Astrocyte (in vitro differentiated cells and primary cell): ENCODE data around the gene EXOSC10. TPM values are rescaled to one million over a fixed set of nuclear protein-coding genes. Genes with fewer than 3 reads are reported as not detected.

Experiments used
- DNase-seq: peaks from one replicate; pipeline ENCODE4 v3.0.0-alpha.2; 2010; ENCODE audit warnings: low read depth
- FAIRE-seq: peaks from 2 replicates; lab custom pipeline; 2011; peaks lifted over from hg19 to GRCh38; lab: Jason Lieb, UNC
- H2AFZ ChIP-seq: 2 replicates; pipeline ENCODE4 v1.6.0; 2012; ENCODE audit warnings: low read depth, low read length, inconsistent platforms
- H3K27ac ChIP-seq: 2 replicates; pipeline ENCODE4 v1.5.1; 2011; ENCODE audit warnings: low read depth, low read length, inconsistent platforms
- H3K27me3 ChIP-seq: 2 replicates; pipeline ENCODE4 v1.6.0; 2011; ENCODE audit warnings: low read length, inconsistent platforms; ENCODE audit not compliant: insufficient read depth
- H3K36me3 ChIP-seq: 2 replicates; pipeline ENCODE4 v1.5.1; 2011; ENCODE audit warnings: low read length, inconsistent platforms; ENCODE audit not compliant: insufficient read depth
- H3K4me1 ChIP-seq: 2 replicates; pipeline ENCODE4 v1.5.1; 2011; ENCODE audit warnings: low read length, inconsistent platforms; ENCODE audit not compliant: insufficient read depth
- H3K4me2 ChIP-seq: 2 replicates; pipeline ENCODE4 v1.6.0; 2012; ENCODE audit warnings: low read length, inconsistent platforms
- H3K4me3 ChIP-seq: 2 replicates; pipeline ENCODE4 v1.5.1; 2011; ENCODE audit warnings: low read depth, mild to moderate bottlenecking, low read length, inconsistent platforms; ENCODE audit not compliant: insufficient read depth
- H3K79me2 ChIP-seq: 2 replicates; pipeline ENCODE4 v1.6.0; 2012; ENCODE audit warnings: mild to moderate bottlenecking, low read length, inconsistent platforms; ENCODE audit not compliant: insufficient read depth
- H3K9ac ChIP-seq: 2 replicates; pipeline ENCODE4 v1.6.0; 2012; ENCODE audit warnings: mild to moderate bottlenecking, low read length, inconsistent platforms
- H3K9me3 ChIP-seq: 2 replicates; pipeline ENCODE4 v1.5.1; 2012; ENCODE audit warnings: low read depth, mild to moderate bottlenecking, low read length, inconsistent platforms; ENCODE audit not compliant: insufficient read depth
- H4K20me1 ChIP-seq: 2 replicates; pipeline ENCODE4 v1.6.0; 2012; ENCODE audit warnings: low read length, inconsistent platforms; ENCODE audit not compliant: insufficient read depth
- H3K27ac Mint-ChIP-seq: one replicate; pipeline ENCODE4 v1.8.0; 2021; ENCODE audit warnings: mild to moderate bottlenecking, mixed read lengths; ENCODE audit not compliant: unreplicated experiment
- H3K27me3 Mint-ChIP-seq: one replicate; pipeline ENCODE4 v1.8.0; 2021; ENCODE audit warnings: low read depth, mixed read lengths; ENCODE audit not compliant: unreplicated experiment
- H3K36me3 Mint-ChIP-seq: one replicate; pipeline ENCODE4 v1.8.0; 2021; ENCODE audit warnings: low read depth, mixed read lengths; ENCODE audit not compliant: unreplicated experiment
- H3K4me1 Mint-ChIP-seq: one replicate; pipeline ENCODE4 v1.8.0; 2021; ENCODE audit warnings: low read depth, mixed read lengths; ENCODE audit not compliant: unreplicated experiment
- H3K4me3 Mint-ChIP-seq: one replicate; pipeline ENCODE4 v1.8.0; 2021; ENCODE audit warnings: mild to moderate bottlenecking, moderate library complexity, mixed read lengths; ENCODE audit not compliant: unreplicated experiment
- H3K9me3 Mint-ChIP-seq: one replicate; pipeline ENCODE4 v1.8.0; 2021; ENCODE audit warnings: mild to moderate bottlenecking, mixed read lengths; ENCODE audit not compliant: unreplicated experiment
- CTCF ChIP-seq: IDR thresholded peaks from 2 replicates; pipeline ENCODE4 v1.5.1; 2011; ENCODE audit warnings: low read depth, mild to moderate bottlenecking, inconsistent platforms, low read length, moderate library complexity; ENCODE audit not compliant: insufficient read depth
- EZH2 ChIP-seq: IDR thresholded peaks from 2 replicates; pipeline ENCODE4 v1.6.1; 2012; ENCODE audit warnings: mild to moderate bottlenecking, low read length, inconsistent platforms; ENCODE audit not compliant: insufficient read depth
- total RNA-seq: library from RNA; stranded (reverse); gene quantifications from 2 replicates; pipeline ENCODE4 v1.2.1, GENCODE V29; 2021

Gene EXOSC10
- total RNA-seq, 1 donor from 2014 or later = 56.8 TPM

- H3K27me3 ChIP-seq = no peaks in the 10 kb centered on the region
- TF ChIP-seq EZH2 (no peak), CTCF (no peak)
- Mint-ChIP-seq H3K36me3 (peaks cover 5% of the 10 kb centered on the region), H3K4me3 (peak overlapping the region; percentile 92), H3K4me1 (peaks cover 16% of the 10 kb centered on the region), H3K9me3 (no peaks in the 10 kb centered on the region), H3K27me3 (no peaks in the 10 kb centered on the region), H3K27ac (peak overlapping the region; percentile 77)
- peak overlapping the region; percentile 49 for H3K27ac ChIP-seq
- H3K9me3 ChIP-seq = no peaks in the 10 kb centered on the region
- H4K20me1 ChIP-seq = peaks cover 47% of the 10 kb centered on the region
- H3K79me2 ChIP-seq = peaks cover 35% of the 10 kb centered on the region
- peak overlapping the region; percentile 94 for H3K4me2 ChIP-seq
- no peak for DNase-seq
- H3K36me3 ChIP-seq = peaks cover 10% of the 10 kb centered on the region
- H3K4me1 ChIP-seq = peaks cover 14% of the 10 kb centered on the region
- FAIRE-seq = no peak
- H3K4me3 ChIP-seq = peak overlapping the region; percentile 91
- H2AFZ ChIP-seq = no peak overlapping the region
- peak overlapping the region; percentile 86 for H3K9ac ChIP-seq
Observed at GRCh38 chr1:11058595-11059154, 41.0 kb downstream of the EXOSC10 start.

GRCh38 chr1:11058026-11058425, 41.6 kb downstream of the EXOSC10 start:
- H3K4me3 ChIP-seq = no peak overlapping the region
- no peak for DNase-seq

More at GRCh38 chr1:11058026-11058425, 41.6 kb downstream of the EXOSC10 start:
- Histone ChIP-seq H3K79me2 (peaks cover 35% of the 10 kb centered on the region), H3K27me3 (no peaks in the 10 kb centered on the region), H2AFZ (no peak overlapping the region), H3K9ac (no peak overlapping the region), H3K4me1 (peaks cover 14% of the 10 kb centered on the region), H4K20me1 (peaks cover 50% of the 10 kb centered on the region), H3K9me3 (no peaks in the 10 kb centered on the region), H3K4me2 (peak overlapping the region; percentile 94), H3K27ac (no peak overlapping the region), H3K36me3 (peaks cover 10% of the 10 kb centered on the region)
- H3K27ac Mint-ChIP-seq = no peak overlapping the region
- H3K9me3 Mint-ChIP-seq = no peaks in the 10 kb centered on the region
- peaks cover 5% of the 10 kb centered on the region for H3K36me3 Mint-ChIP-seq
- no peak for FAIRE-seq
- peaks cover 12% of the 10 kb centered on the region for H3K4me1 Mint-ChIP-seq
- no peak for TF ChIP-seq CTCF
- no peak for TF ChIP-seq EZH2
- H3K27me3 Mint-ChIP-seq = no peaks in the 10 kb centered on the region
- H3K4me3 Mint-ChIP-seq = peak overlapping the region; percentile 92
